Measurements from ENCODE around the gene MAPK7. TPM values are rescaled to one million over a fixed set of nuclear protein-coding genes. Genes with fewer than 3 reads are reported as not detected.

Gene MAPK7
- total and polyA plus RNA-seq, 2 of the 8 experiments (the other 6 are each of a cell fraction or from before 2014, with no cell fraction given): 15.2 to 28.1 TPM

GRCh38 chr17:19362277-19363113, 15.8 kb upstream of the MAPK7 start, which contains the start of gene B9D1:
TSS of gene B9D1 (minus strand) at chr17:19362723. CDS start at chr17:19362569, 154 bp downstream.
- no peak within 1 kb of the TSS; the same call in 1 of the 2 replicates for H3K27ac ChIP-seq (ENCODE audit: low read depth, low read length)
- peak within 1 kb of the TSS; percentile 34 to 93 (median 75) for H3K4me3 ChIP-seq (ENCODE audit: extremely low read depth in 1 of 4, insufficient read depth in 2 of 4, low read depth in 3 of 4, low read length in 4 of 4)
- H4K91ac ChIP-seq (replicated peaks; ENCODE audit: insufficient read length, low read length): peak within 1 kb of the TSS; percentile 76
- H2BK15ac ChIP-seq (ENCODE audit: low read length): no peak within 1 kb of the TSS
- H2BK12ac ChIP-seq (ENCODE audit: low read depth, low read length): peak within 1 kb of the TSS; percentile 92; the same call in 1 of the 2 replicates
- H3K9ac ChIP-seq (replicated peaks in 1 of 4; ENCODE audit: extremely low read depth in 1 of 4, low read depth in 3 of 4, low read length in 3 of 4): peak within 1 kb of the TSS in 3 of 4 experiments; percentile 3 to 59 (median 51); a peak in 5 of 7 replicates
- H2BK120ac ChIP-seq (replicated peaks; ENCODE audit: low read depth, low read length): no peak within 1 kb of the TSS
- no peak within 1 kb of the TSS; the same call in 1 of the 2 replicates for H4K8ac ChIP-seq (ENCODE audit: extremely low read depth, insufficient read depth, low read length)
- peak; percentile 73 for FAIRE-seq
- H3K56ac ChIP-seq (replicated peaks; ENCODE audit: insufficient read length, low read depth, low read length): peak within 1 kb of the TSS; percentile 51
- no peak within 1 kb of the TSS for H2BK20ac ChIP-seq (ENCODE audit: low read length)
- peaks cover 6% of the 10 kb centered on the region; the same call in 1 of the 2 replicates for H3K23me2 ChIP-seq (ENCODE audit: low read depth, low read length)
- H4K5ac ChIP-seq (ENCODE audit: insufficient read length, low read depth, low read length): peak within 1 kb of the TSS; percentile 98
- DNase-seq (ENCODE audit: low read depth in 1 of 2, low spot score in 2 of 2): peak; percentile 73 to 97
- H3K4me1 ChIP-seq (replicated peaks in 1 of 4; ENCODE audit: control insufficient read depth in 3 of 4, insufficient read depth in 4 of 4, low read length in 3 of 4): peaks cover 0 to 9% (median 3%) of the 10 kb centered on the region in 4 experiments; a peak in 4 of 7 replicates
- POLR2A ChIA-PET (ENCODE audit: partially characterized antibody): interaction anchor here (0.7 to 6.2 kb wide), 10 partner anchors 10 to 286 kb away, joined by 3 to 32 read pairs (median 4); partner anchors contain the start of genes ALDH3A2, MAPK7 and MFAP4
- peaks cover under 1% of the 10 kb centered on the region; the same call in 1 of the 2 replicates for H3K79me1 ChIP-seq (ENCODE audit: low read depth, low read length)
- H3K4ac ChIP-seq (replicated peaks; ENCODE audit: insufficient read length, low read depth, low read length): peak within 1 kb of the TSS; percentile 80
- 2% methylated on average over 44 of the region's 83 CpGs; no CpG with 5 or more reads in 1 of the 2 experiments for WGBS, 2 experiments (ENCODE audit: extremely low coverage in 1 of 2, insufficient coverage in 1 of 2, insufficient read length in 1 of 2, insufficient replicate concordance in 2 of 2, low coverage in 1 of 2, low lambda C conversion rate in 2 of 2, missing lambda C conversion rate in 1 of 2)
- peak within 1 kb of the TSS; percentile 88; the same call in 1 of the 2 replicates for H2BK5ac ChIP-seq (ENCODE audit: low read depth, low read length)
- no peaks in the 10 kb centered on the region; a peak in 1 of 7 replicates for H3K27me3 ChIP-seq (replicated peaks in 1 of 4; ENCODE audit: control insufficient read depth in 3 of 4, extremely low read depth in 1 of 4, insufficient read depth in 3 of 4, low read length in 3 of 4)
- H2AK5ac ChIP-seq (ENCODE audit: low read depth, low read length): no peak within 1 kb of the TSS; the same call in 1 of the 2 replicates
- H3K79me2 ChIP-seq (ENCODE audit: control insufficient read depth in 1 of 2, insufficient read depth in 2 of 2, low read length in 2 of 2): no peaks in the 10 kb centered on the region
- peak within 1 kb of the TSS; percentile 91; the same call in 1 of the 2 replicates for H3K18ac ChIP-seq (ENCODE audit: extremely low read depth, low read length)
- peaks cover 0 to 2% (median 0%) of the 10 kb centered on the region in 4 experiments; a peak in 1 of 8 replicates for H3K36me3 ChIP-seq (ENCODE audit: control insufficient read depth in 2 of 4, insufficient read depth in 4 of 4, low read length in 3 of 4)
- peak within 1 kb of the TSS; percentile 20 to 85 for H3K4me2 ChIP-seq (ENCODE audit: insufficient read depth in 1 of 2, low read depth in 2 of 2, low read length in 2 of 2)
- no peak within 1 kb of the TSS for H3K23ac ChIP-seq (ENCODE audit: insufficient read length)
- peak within 1 kb of the TSS; percentile 92 for H2AFZ ChIP-seq (ENCODE audit: low read length)
- CTCF ChIA-PET (ENCODE audit: partially characterized antibody): interaction anchor here (0.5 to 6.7 kb wide), 62 partner anchors 8 to 936 kb away, joined by 3 to 66 read pairs (median 4); partner anchors contain the start of genes ALDH3A2, MAPK7, MFAP4 and RNF112
- H3K9me3 ChIP-seq (ENCODE audit: insufficient read depth in 2 of 2, low read depth in 1 of 2, low read length in 1 of 2): no peaks in the 10 kb centered on the region
- peaks cover 0 to 4% of the 10 kb centered on the region in 2 experiments for H4K20me1 ChIP-seq (replicated peaks in 1 of 2; ENCODE audit: control insufficient read depth in 1 of 2, insufficient read depth in 2 of 2, low read length in 2 of 2)
- no peak within 1 kb of the TSS for H3K14ac ChIP-seq (ENCODE audit: insufficient read length)
- peak in 1 of 2 experiments; percentile 27; a peak in 1 of 3 replicates for TF ChIP-seq EP300 (IDR thresholded peaks at IDR 0.05; ENCODE audit: borderline replicate concordance in 1 of 2, low read depth in 2 of 2, low read length in 2 of 2)
- TF ChIP-seq CREB1 (IDR thresholded peaks at IDR 0.05): peak; percentile 68; the same call in 1 of the 2 replicates
- no peak for TF ChIP-seq HDAC6 (IDR thresholded peaks at IDR 0.05; ENCODE audit: low read depth, low read length)
- no peak for TF ChIP-seq SIRT6 (IDR thresholded peaks at IDR 0.05; ENCODE audit: low read length)
- TF ChIP-seq SP4 (IDR thresholded peaks at IDR 0.05; ENCODE audit: low read length): 0 out of 2 replicates have a peak, but pooled peaks have one; percentile 55
- TF ChIP-seq TAF7 (optimal IDR thresholded peaks at IDR 0.05; ENCODE audit: borderline replicate concordance, low read depth, low read length): peak; percentile 69
- TF ChIP-seq YY1 (IDR thresholded peaks at IDR 0.05; ENCODE audit: low read depth, low read length): peak; percentile 30; the same call in 1 of the 2 replicates
- TF ChIP-seq SIN3A (conservative IDR thresholded peaks at IDR 0.05 in 1 of 2, IDR thresholded peaks at IDR 0.05 in 1 of 2; ENCODE audit: low read depth in 1 of 2, low read length in 2 of 2): peak; percentile 39 to 93; a peak in 2 of 4 replicates
- no peak for TF ChIP-seq SP2 (IDR thresholded peaks at IDR 0.05; ENCODE audit: low read length)
- TF ChIP-seq ASH2L (IDR thresholded peaks at IDR 0.05; ENCODE audit: low read length): peak; percentile 71
- no peak for TF ChIP-seq BRCA1 (IDR thresholded peaks at IDR 0.05; ENCODE audit: low read depth, low read length)

All from H1 (cell line).